Smooth muscle cell (in vitro differentiated cells): Measurements from ENCODE around the gene ATP11C. TPM values are rescaled to one million over a fixed set of nuclear protein-coding genes. Genes with fewer than 3 reads are reported as not detected.

Experiments used
- DNase-seq: peaks from one replicate; lab custom pipeline; 2025; ENCODE audit not compliant: unreplicated experiment; lab: John Stamatoyannopoulos, UW
- H2AFZ ChIP-seq: fragments of 200-600 bp; sonication (generic); 2 replicates; pipeline ENCODE4 v1.6.0; 2016; ENCODE audit warnings: antibody characterized with exemption, low read depth, mild to moderate bottlenecking
- H3F3A ChIP-seq: fragments of 200-600 bp; sonication (generic); 2 replicates; pipeline ENCODE4 v1.6.0; 2017; ENCODE audit warnings: antibody characterized with exemption, low read depth
- H3K27ac ChIP-seq: fragments of 200-600 bp; sonication (generic); 2 replicates; pipeline ENCODE4 v1.5.1; 2016; ENCODE audit warnings: low read depth, mild to moderate bottlenecking
- H3K27me3 ChIP-seq: fragments of 200-600 bp; sonication (generic); 2 replicates; pipeline ENCODE4 v1.6.1; 2016; ENCODE audit warnings: low read depth, mild to moderate bottlenecking
- H3K36me3 ChIP-seq: fragments of 200-600 bp; sonication (generic); 2 replicates; pipeline ENCODE4 v1.5.1; 2016; ENCODE audit warnings: low read depth
- H3K4me1 ChIP-seq: fragments of 200-600 bp; sonication (generic); 2 replicates; pipeline ENCODE4 v1.5.1; 2016; ENCODE audit warnings: low read depth
- H3K4me2 ChIP-seq: fragments of 200-600 bp; sonication (generic); 2 replicates; pipeline ENCODE4 v1.6.0; 2016; ENCODE audit warnings: mild to moderate bottlenecking
- H3K4me3 ChIP-seq: fragments of 200-600 bp; sonication (generic); 2 replicates; pipeline ENCODE4 v1.5.1; 2016; ENCODE audit warnings: mild to moderate bottlenecking
- H3K79me2 ChIP-seq: fragments of 200-600 bp; sonication (generic); 2 replicates; pipeline ENCODE4 v1.6.0; 2016; ENCODE audit warnings: low read depth, mild to moderate bottlenecking
- H3K9ac ChIP-seq: fragments of 200-600 bp; sonication (generic); 2 replicates; pipeline ENCODE4 v1.6.0; 2016; ENCODE audit warnings: low read depth
- H3K9me3 ChIP-seq: fragments of 200-600 bp; sonication (generic); replicated peaks from 2 replicates; pipeline ENCODE4 v1.5.1; 2016; ENCODE audit warnings: low read depth
- H4K20me1 ChIP-seq: fragments of 200-600 bp; sonication (generic); 2 replicates; pipeline ENCODE4 v1.6.0; 2016; ENCODE audit warnings: low read depth
- WGBS: methylation state at CpG from one replicate; pipeline ENCODE4 v1.1.7; 2016; ENCODE audit warnings: low lambda C conversion rate; 5-methylcytosine and 5-hydroxymethylcytosine counted together
- polyA plus RNA-seq: library from polyadenylated mRNA; unstranded; fragments of >200 nt; fragmentation: Nextera tagmentation; extraction: Ambion mirVana; gene quantifications from 2 replicates; pipeline ENCODE4 v1.2.1, GENCODE V29; 2016
- total RNA-seq: library from RNA; depleted of rRNA; stranded (reverse); fragments of >200 nt; gene quantifications from 2 replicates; pipeline ENCODE4 v1.2.3, GENCODE V29; 2014
- TF ChIP-seq, protein P1 (sequence below): fragments of 200-600 bp; sonication (generic); IDR thresholded peaks from 2 replicates; pipeline ENCODE4 v1.5.1; 2017; ENCODE audit warnings: borderline replicate concordance, mild to moderate bottlenecking, antibody characterized with exemption; ENCODE audit not compliant: insufficient read depth, poor library complexity, severe bottlenecking

ATP11C gene
- total and polyA plus RNA-seq, 2 experiments from 2014 or later = 3.2 to 17.1 TPM

DNA sequence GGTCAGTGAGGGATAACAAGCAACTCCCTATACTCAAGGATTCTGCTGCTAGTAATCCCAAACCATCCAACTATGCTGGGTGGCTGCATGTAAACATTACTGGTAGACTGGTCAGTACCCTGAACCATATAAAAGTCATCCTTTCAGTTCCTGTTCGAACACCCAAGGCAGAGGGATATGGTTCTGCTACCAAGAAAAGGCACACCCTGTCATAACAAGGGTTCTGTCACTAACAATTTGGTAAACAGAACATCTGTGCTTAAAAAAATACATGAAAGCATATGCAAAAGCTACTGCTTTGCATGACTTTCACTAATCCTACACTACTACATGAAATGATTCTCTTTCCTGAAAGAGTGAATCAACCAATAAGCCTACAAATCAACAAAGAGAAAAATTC lies 148.0 kb downstream of the ATP11C start:
- H3K4me1 ChIP-seq = no peaks in the 10 kb centered on the region
- TF ChIP-seq, protein P1, sequence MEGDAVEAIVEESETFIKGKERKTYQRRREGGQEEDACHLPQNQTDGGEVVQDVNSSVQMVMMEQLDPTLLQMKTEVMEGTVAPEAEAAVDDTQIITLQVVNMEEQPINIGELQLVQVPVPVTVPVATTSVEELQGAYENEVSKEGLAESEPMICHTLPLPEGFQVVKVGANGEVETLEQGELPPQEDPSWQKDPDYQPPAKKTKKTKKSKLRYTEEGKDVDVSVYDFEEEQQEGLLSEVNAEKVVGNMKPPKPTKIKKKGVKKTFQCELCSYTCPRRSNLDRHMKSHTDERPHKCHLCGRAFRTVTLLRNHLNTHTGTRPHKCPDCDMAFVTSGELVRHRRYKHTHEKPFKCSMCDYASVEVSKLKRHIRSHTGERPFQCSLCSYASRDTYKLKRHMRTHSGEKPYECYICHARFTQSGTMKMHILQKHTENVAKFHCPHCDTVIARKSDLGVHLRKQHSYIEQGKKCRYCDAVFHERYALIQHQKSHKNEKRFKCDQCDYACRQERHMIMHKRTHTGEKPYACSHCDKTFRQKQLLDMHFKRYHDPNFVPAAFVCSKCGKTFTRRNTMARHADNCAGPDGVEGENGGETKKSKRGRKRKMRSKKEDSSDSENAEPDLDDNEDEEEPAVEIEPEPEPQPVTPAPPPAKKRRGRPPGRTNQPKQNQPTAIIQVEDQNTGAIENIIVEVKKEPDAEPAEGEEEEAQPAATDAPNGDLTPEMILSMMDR = no peak
- H3K36me3 ChIP-seq = peaks cover 6% of the 10 kb centered on the region
- H3K4me2 ChIP-seq = no peak overlapping the region
- H3K27me3 ChIP-seq = no peaks in the 10 kb centered on the region
- H3K79me2 ChIP-seq = no peaks in the 10 kb centered on the region
- no peak overlapping the region for H2AFZ ChIP-seq
- H3F3A ChIP-seq = no peaks in the 10 kb centered on the region
- WGBS = 52% methylated on average over 1 of the region's 1 CpG
- peaks cover 4% of the 10 kb centered on the region for H3K9me3 ChIP-seq
- no peaks in the 10 kb centered on the region for H4K20me1 ChIP-seq
- H3K9ac ChIP-seq = no peak overlapping the region
- no peak overlapping the region for H3K4me3 ChIP-seq
- no peak overlapping the region for H3K27ac ChIP-seq
- no peak for DNase-seq

DNA sequence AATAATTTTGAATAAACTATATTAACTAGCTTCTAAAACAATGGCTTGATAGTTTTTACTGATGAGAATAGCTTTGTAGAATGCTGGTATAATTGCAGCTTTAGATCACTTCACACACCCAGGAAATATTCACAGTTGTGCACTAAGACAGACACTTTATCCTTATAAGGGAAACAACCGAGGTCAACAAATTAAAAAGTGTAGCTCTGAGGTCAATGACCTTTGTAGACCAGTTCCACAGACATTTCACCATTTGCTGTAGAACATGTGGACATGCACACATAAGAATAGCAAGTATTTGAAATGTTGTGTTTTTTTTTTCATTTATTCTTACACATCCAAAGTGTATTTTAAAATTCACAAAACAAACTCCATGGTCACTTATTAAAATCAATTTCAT lies 148.9 kb downstream of the ATP11C start:
- TF ChIP-seq, protein P1 = no peak
- no peak for DNase-seq
- Histone ChIP-seq H3K4me1 (no peaks in the 10 kb centered on the region), H3K4me3 (no peak overlapping the region), H3K79me2 (no peaks in the 10 kb centered on the region), H2AFZ (no peak overlapping the region), H3K9me3 (peaks cover 4% of the 10 kb centered on the region), H3K27me3 (no peaks in the 10 kb centered on the region), H3K27ac (no peak overlapping the region), H3K9ac (no peak overlapping the region), H3F3A (no peaks in the 10 kb centered on the region), H4K20me1 (no peaks in the 10 kb centered on the region), H3K4me2 (no peak overlapping the region), H3K36me3 (peaks cover 6% of the 10 kb centered on the region)
- WGBS = 63% methylated on average over 1 of the region's 1 CpG

DNA sequence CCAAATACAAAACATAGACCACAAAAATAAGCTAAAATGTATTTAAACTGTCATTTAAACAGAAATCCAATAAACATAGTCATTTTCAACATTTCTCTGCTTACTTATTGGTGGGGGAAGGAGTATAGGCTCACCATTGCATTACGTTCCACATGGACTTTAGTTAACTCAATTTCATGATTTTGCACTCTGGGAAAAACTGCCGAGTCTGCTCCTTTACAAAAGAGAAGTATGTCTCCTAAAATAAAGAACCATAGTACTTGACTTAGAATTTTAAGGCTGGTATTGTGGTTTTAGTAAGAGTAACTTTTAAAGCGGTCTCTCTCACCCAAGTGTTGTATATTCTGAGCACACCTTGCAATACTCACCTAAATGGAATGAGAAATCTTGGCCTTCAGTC lies 149.8 kb downstream of the ATP11C start:
- H3K4me2 ChIP-seq = no peak overlapping the region

DNA sequence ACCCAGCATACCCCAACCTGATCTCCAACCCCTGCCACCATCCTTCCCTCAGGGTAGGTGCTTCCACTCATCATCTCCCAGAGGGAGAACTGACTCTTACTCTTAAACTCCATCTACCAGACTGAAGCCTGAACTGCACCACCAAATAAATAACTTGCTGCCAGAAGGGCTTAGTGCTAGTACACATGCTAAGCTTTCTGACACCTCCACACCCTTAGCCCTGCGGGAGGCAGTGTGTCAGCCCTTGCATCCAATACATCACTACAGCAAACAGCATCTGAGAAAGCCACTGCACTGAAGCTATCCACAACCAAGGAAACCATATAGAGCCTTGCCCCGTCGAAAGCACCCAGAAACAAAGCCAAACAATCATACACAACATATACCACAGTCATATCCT lies 156.3 kb downstream of the ATP11C start:
- Histone ChIP-seq H4K20me1 (no peaks in the 10 kb centered on the region), H3K36me3 (no peaks in the 10 kb centered on the region), H3K27me3 (no peaks in the 10 kb centered on the region), H3K4me1 (no peaks in the 10 kb centered on the region), H3K4me3 (no peak overlapping the region), H3K79me2 (no peaks in the 10 kb centered on the region), H3K9ac (no peak overlapping the region), H3F3A (no peaks in the 10 kb centered on the region), H2AFZ (no peak overlapping the region), H3K27ac (no peak overlapping the region), H3K4me2 (no peak overlapping the region), H3K9me3 (no peaks in the 10 kb centered on the region)
- TF ChIP-seq, protein P1 = no peak
- DNase-seq = no peak
- WGBS = 78% methylated on average over 3 of the region's 3 CpGs

More for the DNA sequence above, 149.8 kb downstream of the ATP11C start:
- H3K27me3 ChIP-seq = no peaks in the 10 kb centered on the region
- no peaks in the 10 kb centered on the region for H3K79me2 ChIP-seq
- H2AFZ ChIP-seq = no peak overlapping the region
- TF ChIP-seq, protein P1 = no peak
- no peak for DNase-seq
- 78% methylated on average over 3 of the region's 3 CpGs for WGBS
- no peaks in the 10 kb centered on the region for H3K4me1 ChIP-seq
- H4K20me1 ChIP-seq = no peaks in the 10 kb centered on the region
- no peak overlapping the region for H3K4me3 ChIP-seq
- peaks cover 6% of the 10 kb centered on the region for H3K36me3 ChIP-seq
- no peak overlapping the region for H3K9ac ChIP-seq
- no peak overlapping the region for H3K27ac ChIP-seq
- H3F3A ChIP-seq = no peaks in the 10 kb centered on the region
- peaks cover under 1% of the 10 kb centered on the region for H3K9me3 ChIP-seq
